Neural crest cell (in vitro differentiated cells): ENCODE results near the gene HSD11B1L. TPM values are rescaled to one million over a fixed set of nuclear protein-coding genes. Genes with fewer than 3 reads are reported as not detected.
"Not testable (repeated sequence)": the region's sequence is repeated elsewhere in the genome, so short reads cannot be mapped to it uniquely, and the experiment has no call there.

Experiments used
- DNase-seq: peaks from one replicate; pipeline ENCODE4 v3.0.0; 2021; ENCODE audit warnings: low read depth, mixed read lengths, low spot score
- H3K27ac Mint-ChIP-seq: one replicate; pipeline ENCODE4 v1.8.0; 2021; ENCODE audit warnings: mild to moderate bottlenecking, mixed read lengths; ENCODE audit not compliant: unreplicated experiment
- H3K27me3 Mint-ChIP-seq: 2 replicates; pipeline ENCODE4 v1.8.0; 2021; ENCODE audit warnings: low read depth, mild to moderate bottlenecking, mixed read lengths
- H3K36me3 Mint-ChIP-seq: 2 replicates; pipeline ENCODE4 v1.8.0; 2021; ENCODE audit warnings: low read depth, mild to moderate bottlenecking, mixed read lengths
- H3K4me1 Mint-ChIP-seq: 2 replicates; pipeline ENCODE4 v1.8.0; 2021; ENCODE audit warnings: mixed read lengths
- H3K4me3 Mint-ChIP-seq: one replicate; pipeline ENCODE4 v1.8.0; 2021; ENCODE audit warnings: mild to moderate bottlenecking, mixed read lengths
- H3K9me3 Mint-ChIP-seq: 2 replicates; pipeline ENCODE4 v1.8.0; 2021; ENCODE audit warnings: mixed read lengths
- CTCF ChIP-seq: fragments of 200-600 bp; sonication (generic); conservative IDR thresholded peaks from 2 replicates; pipeline ENCODE4 v1.5.0; 2021; ENCODE audit warnings: antibody characterized with exemption, mild to moderate bottlenecking
- total RNA-seq: library from RNA; stranded (reverse); gene quantifications from 2 replicates; pipeline ENCODE4 v1.2.1, GENCODE V29; 2021

HSD11B1L gene
- total RNA-seq, 1 donor from 2014 or later = 21.7 TPM

- no peak for TF ChIP-seq CTCF
- H3K4me3 Mint-ChIP-seq = peak overlapping the region; percentile 98
- peaks cover 13% of the 10 kb centered on the region for H3K4me1 Mint-ChIP-seq
- no peaks in the 10 kb centered on the region for H3K27me3 Mint-ChIP-seq
- H3K27ac Mint-ChIP-seq = peak overlapping the region; percentile 90
- no peaks in the 10 kb centered on the region for H3K36me3 Mint-ChIP-seq
- no peak for DNase-seq
- no peaks in the 10 kb centered on the region for H3K9me3 Mint-ChIP-seq
These were observed 38.6 kb downstream of the HSD11B1L start for GRCh38 chr19:5719274-5719960.

- H3K9me3 Mint-ChIP-seq = no peaks in the 10 kb centered on the region
- H3K36me3 Mint-ChIP-seq = no peaks in the 10 kb centered on the region
- peak within 1 kb of the TSS; percentile 98 for H3K4me3 Mint-ChIP-seq
- TF ChIP-seq CTCF = peak; percentile 84
- DNase-seq = peak; percentile 99
- peak within 1 kb of the TSS; percentile 94 for H3K27ac Mint-ChIP-seq
- H3K27me3 Mint-ChIP-seq = peaks cover 4% of the 10 kb centered on the region
- H3K4me1 Mint-ChIP-seq = peaks cover 13% of the 10 kb centered on the region
These were observed 39.3 kb downstream of the HSD11B1L start, which contains the start of the genes CATSPERD and LONP1 for GRCh38 chr19:5719961-5720790. Gene CATSPERD (plus strand): TSS chr19:5720637. CDS start chr19:5720738, 101 bp downstream. Gene LONP1 (minus strand): TSS chr19:5720146. CDS start chr19:5720132, 14 bp downstream.

- Mint-ChIP-seq H3K27me3 (peaks cover 15% of the 10 kb centered on the region), H3K27ac (no peak overlapping the region), H3K36me3 (no peaks in the 10 kb centered on the region), H3K4me3 (no peak overlapping the region), H3K4me1 (no peaks in the 10 kb centered on the region), H3K9me3 (no peaks in the 10 kb centered on the region)
- no peak for TF ChIP-seq CTCF
- DNase-seq = no peak
These were observed 46.7 kb downstream of the HSD11B1L start for GRCh38 chr19:5727453-5728050.

DNA sequence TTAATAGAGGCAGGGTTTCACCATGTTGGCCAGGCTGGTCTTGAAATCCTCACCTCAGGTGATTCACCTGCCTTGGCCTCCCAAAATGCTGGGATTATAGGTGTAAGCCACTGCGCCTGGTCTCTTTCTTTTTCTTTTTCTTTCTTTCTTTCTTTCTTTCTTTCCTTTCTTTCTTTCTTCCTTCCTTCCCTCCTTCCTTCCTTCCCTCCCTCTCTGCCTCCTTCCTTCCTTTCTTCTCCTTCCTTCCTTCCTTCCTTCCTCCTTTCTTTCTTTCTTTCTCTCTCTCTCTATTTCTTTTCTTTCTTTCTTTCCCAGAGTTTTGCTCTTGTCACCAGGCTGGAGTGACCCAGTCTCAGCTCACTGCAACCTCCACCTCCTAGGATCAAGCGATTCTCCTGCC lies 52.3 kb downstream of the HSD11B1L start:
- peaks cover 12% of the 10 kb centered on the region for H3K27me3 Mint-ChIP-seq
- H3K36me3 Mint-ChIP-seq, H3K4me3 Mint-ChIP-seq, H3K27ac Mint-ChIP-seq, H3K9me3 Mint-ChIP-seq, H3K4me1 Mint-ChIP-seq, DNase-seq: not testable (repeated sequence)

Other genes with a start within 250 kb of the HSD11B1L start
- gene ZNRF4, start 225.6 kb upstream of the HSD11B1L start, total RNA-seq = not detected in 2 replicates
- 0.37 and 0.55 TPM in 2 replicates for gene TINCR, start 113.1 kb upstream of the HSD11B1L start, total RNA-seq
- gene SAFB2, start 58.3 kb upstream of the HSD11B1L start, total RNA-seq = 103 and 117 TPM in 2 replicates
- 176 and 184 TPM in 2 replicates for gene SAFB, start 57.9 kb upstream of the HSD11B1L start, total RNA-seq
- 23.2 and 25.6 TPM in 2 replicates for gene MICOS13, start 511 bp upstream of the HSD11B1L start, total RNA-seq
- gene RPL36, start 9.3 kb downstream of the HSD11B1L start, total RNA-seq = 1,029 and 1,097 TPM in 2 replicates
- 89.9 and 93.2 TPM in 2 replicates for gene LONP1, start 39.1 kb downstream of the HSD11B1L start, total RNA-seq
- gene CATSPERD, start 39.6 kb downstream of the HSD11B1L start, total RNA-seq = not detected in 2 replicates
- gene PRR22, start 103.7 kb downstream of the HSD11B1L start, total RNA-seq = 6.7 and 6.8 TPM in 2 replicates
- 65.1 and 67.2 TPM in 2 replicates for gene DUS3L, start 110.1 kb downstream of the HSD11B1L start, total RNA-seq
- gene NRTN, start 124.0 kb downstream of the HSD11B1L start, total RNA-seq = 4.4 and 4.8 TPM in 2 replicates
- gene FUT6, start 158.7 kb downstream of the HSD11B1L start, total RNA-seq = not detected in 2 replicates
- not detected in 2 replicates for gene FUT3, start 170.4 kb downstream of the HSD11B1L start, total RNA-seq
- gene FUT5, start 189.5 kb downstream of the HSD11B1L start, total RNA-seq = not detected in 2 replicates
- gene NDUFA11, start 222.8 kb downstream of the HSD11B1L start, total RNA-seq = 230 and 239 TPM in 2 replicates
- gene VMAC, start 223.8 kb downstream of the HSD11B1L start, total RNA-seq = 0.89 and 1.7 TPM in 2 replicates
- 1.6 and 2.6 TPM in 2 replicates for gene CAPS, start 233.2 kb downstream of the HSD11B1L start, total RNA-seq